Measurements from ENCODE around the gene GABRD.

The GABRD gene

GRCh38 chr1:2019571-2020309 is 595 bp downstream of the GABRD start:
- DNase-seq, result no peak

GRCh38 chr1:2020310-2020655 is 1.1 kb downstream of the GABRD start:
- DNase-seq, result no peak

- no peak for DNase-seq
These were observed 2.4 kb downstream of the GABRD start for GRCh38 chr1:2021550-2021949.

- no peak for DNase-seq
These were observed 3.1 kb downstream of the GABRD start for GRCh38 chr1:2022063-2022770.

- no peak for DNase-seq
These were observed 4.0 kb downstream of the GABRD start for GRCh38 chr1:2023187-2023586.

- no peak for DNase-seq
These were observed 5.3 kb downstream of the GABRD start for GRCh38 chr1:2024451-2024850.

- no peak for DNase-seq
These were observed 5.7 kb downstream of the GABRD start for GRCh38 chr1:2024887-2025286.

- no peak for DNase-seq
These were observed 6.4 kb downstream of the GABRD start for GRCh38 chr1:2025491-2025981.

- no peak for DNase-seq
These were observed 8.9 kb downstream of the GABRD start for GRCh38 chr1:2027961-2028583.

- DNase-seq, result no peak
These were observed 9.9 kb downstream of the GABRD start for GRCh38 chr1:2028870-2029560.

- no peak for DNase-seq
These were observed 10.4 kb downstream of the GABRD start for GRCh38 chr1:2029561-2029960.

- DNase-seq, result no peak
These were observed 11.1 kb downstream of the GABRD start for GRCh38 chr1:2030076-2030871.

GRCh38 chr1:2031546-2032540 is 12.7 kb downstream of the GABRD start:
- no peak for DNase-seq

GRCh38 chr1:2032737-2033136 is 13.6 kb downstream of the GABRD start:
- DNase-seq, result no peak

- no peak for DNase-seq
These were observed 14.0 kb downstream of the GABRD start for GRCh38 chr1:2033165-2033564.

GRCh38 chr1:2036287-2036686 is 17.1 kb downstream of the GABRD start:
- no peak for DNase-seq

- no peak for DNase-seq
These were observed 18.3 kb downstream of the GABRD start for GRCh38 chr1:2037314-2037979.

GRCh38 chr1:2038229-2038628 is 19.1 kb downstream of the GABRD start:
- no peak for DNase-seq

- no peak for DNase-seq
These were observed 20.1 kb downstream of the GABRD start for GRCh38 chr1:2039251-2039650.

- DNase-seq, result no peak
These were observed 22.2 kb downstream of the GABRD start for GRCh38 chr1:2041305-2041704.

GRCh38 chr1:2041887-2042286 is 22.7 kb downstream of the GABRD start:
- DNase-seq, result no peak

All from activated effector memory CD4-positive, alpha-beta T cell treated with Interleukin-2 at 50 U/mL for 16 hours (primary cell).